ENCODE data around the gene CCDC92. TPM values are rescaled to one million over a fixed set of nuclear protein-coding genes. Genes with fewer than 3 reads are reported as not detected.

CCDC92 gene
- total RNA-seq, 1 donor from 2014 or later: 21.5 TPM

GRCh38 chr12:124010687-124011086 is 38.1 kb upstream of the CCDC92 start:
- H3K27ac Mint-ChIP-seq: no peak overlapping the region
- no peak for DNase-seq

GRCh38 chr12:124009781-124010180 is 37.1 kb upstream of the CCDC92 start:
- intact Hi-C loops (cut with micrococcal nuclease): no loop called here
- H3K9me3 Mint-ChIP-seq: no peaks in the 10 kb centered on the region
- ChIA-PET CTCF (no interaction called here), POLR2A (no interaction called here)
- ATAC-seq (ENCODE audit: low read depth) (no peak), DNase-seq (no peak)
- TF ChIP-seq CTCF (IDR thresholded peaks at IDR 0.05): no peak
- H3K27ac Mint-ChIP-seq: no peak overlapping the region
- H3K36me3 Mint-ChIP-seq (ENCODE audit: low read depth): peaks cover 49% of the 10 kb centered on the region
- H3K27me3 Mint-ChIP-seq: no peaks in the 10 kb centered on the region
- peaks cover 30% of the 10 kb centered on the region for H3K4me1 Mint-ChIP-seq
- no peak overlapping the region for H3K4me3 Mint-ChIP-seq

More at GRCh38 chr12:124010687-124011086, 38.1 kb upstream of the CCDC92 start:
- H3K9me3 Mint-ChIP-seq: no peaks in the 10 kb centered on the region
- H3K4me1 Mint-ChIP-seq: peaks cover 27% of the 10 kb centered on the region
- H3K4me3 Mint-ChIP-seq: no peak overlapping the region
- no peak for TF ChIP-seq CTCF (IDR thresholded peaks at IDR 0.05)
- ChIA-PET POLR2A (no interaction called here), CTCF (no interaction called here)
- no peaks in the 10 kb centered on the region for H3K27me3 Mint-ChIP-seq
- ATAC-seq (ENCODE audit: low read depth): no peak
- peaks cover 54% of the 10 kb centered on the region for H3K36me3 Mint-ChIP-seq (ENCODE audit: low read depth)
- intact Hi-C loops (cut with micrococcal nuclease): no loop called here

- Mint-ChIP-seq H3K27me3 (no peaks in the 10 kb centered on the region), H3K4me3 (no peak overlapping the region), H3K9me3 (no peaks in the 10 kb centered on the region), H3K36me3 (ENCODE audit: low read depth) (peaks cover 42% of the 10 kb centered on the region), H3K27ac (no peak overlapping the region), H3K4me1 (peaks cover 30% of the 10 kb centered on the region)
- ATAC-seq (ENCODE audit: low read depth) (no peak), DNase-seq (no peak)
- no peak for TF ChIP-seq CTCF (IDR thresholded peaks at IDR 0.05)
- POLR2A ChIA-PET: interaction anchor here (0.6 kb wide), 1 partner anchor 149 kb away, joined by 4 read pairs; no protein-coding TSS in a partner anchor
- CTCF ChIA-PET: interaction anchor here (1.3 kb wide), 1 partner anchor 24 kb away, joined by 5 read pairs; no protein-coding TSS in a partner anchor
- intact Hi-C loops (cut with micrococcal nuclease): no loop called here
Observed at GRCh38 chr12:124008595-124008994, 36.0 kb upstream of the CCDC92 start.

GRCh38 chr12:124007826-124008570 is 35.4 kb upstream of the CCDC92 start:
- H3K36me3 Mint-ChIP-seq (ENCODE audit: low read depth): peaks cover 36% of the 10 kb centered on the region
- ChIA-PET CTCF (interaction anchor here (1.3 kb wide), 1 partner anchor 25 kb away, joined by 5 read pairs; no protein-coding TSS in a partner anchor), POLR2A (interaction anchor here (0.6 kb wide), 1 partner anchor 334 kb away, joined by 3 read pairs; no protein-coding TSS in a partner anchor)
- H3K9me3 Mint-ChIP-seq: no peaks in the 10 kb centered on the region
- H3K4me3 Mint-ChIP-seq: no peak overlapping the region
- H3K27me3 Mint-ChIP-seq: no peaks in the 10 kb centered on the region
- peaks cover 30% of the 10 kb centered on the region for H3K4me1 Mint-ChIP-seq
- ATAC-seq (ENCODE audit: low read depth) (no peak), DNase-seq (no peak)
- peak overlapping the region; percentile 13 for H3K27ac Mint-ChIP-seq
- intact Hi-C loops (cut with micrococcal nuclease): no loop called here
- TF ChIP-seq CTCF (IDR thresholded peaks at IDR 0.05): no peak

- Mint-ChIP-seq H3K36me3 (ENCODE audit: low read depth) (peaks cover 27% of the 10 kb centered on the region), H3K4me1 (peaks cover 30% of the 10 kb centered on the region), H3K4me3 (peak overlapping the region; percentile 46), H3K9me3 (no peaks in the 10 kb centered on the region), H3K27ac (peak overlapping the region; percentile 77), H3K27me3 (no peaks in the 10 kb centered on the region)
- no peak for TF ChIP-seq CTCF (IDR thresholded peaks at IDR 0.05)
- DNase-seq (no peak), ATAC-seq (ENCODE audit: low read depth) (no peak)
- intact Hi-C loops (cut with micrococcal nuclease): no loop called here
- ChIA-PET POLR2A (interaction anchor here (0.6 kb wide), 2 partner anchors 335 to 915 kb away, joined by 3 to 4 read pairs; no protein-coding TSS in a partner anchor), CTCF (interaction anchor here (1.4 to 1.6 kb wide), 2 partner anchors 25 to 764 kb away, joined by 3 to 10 read pairs; no protein-coding TSS in a partner anchor)
Observed at GRCh38 chr12:124006846-124007713, 34.4 kb upstream of the CCDC92 start.

Data from activated B cell treated with CpG ODN at 0.5 μM for 24 hours (primary cell).